GM18858 (cell line): ENCODE results near the gene LRRC34.

Experiments used
- ATAC-seq: cut with Tn5 transposase; IDR thresholded peaks from one replicate; pipeline ENCODE4 v1.9.1; 2021; ENCODE audit not compliant: unreplicated experiment

The LRRC34 gene

DNA sequence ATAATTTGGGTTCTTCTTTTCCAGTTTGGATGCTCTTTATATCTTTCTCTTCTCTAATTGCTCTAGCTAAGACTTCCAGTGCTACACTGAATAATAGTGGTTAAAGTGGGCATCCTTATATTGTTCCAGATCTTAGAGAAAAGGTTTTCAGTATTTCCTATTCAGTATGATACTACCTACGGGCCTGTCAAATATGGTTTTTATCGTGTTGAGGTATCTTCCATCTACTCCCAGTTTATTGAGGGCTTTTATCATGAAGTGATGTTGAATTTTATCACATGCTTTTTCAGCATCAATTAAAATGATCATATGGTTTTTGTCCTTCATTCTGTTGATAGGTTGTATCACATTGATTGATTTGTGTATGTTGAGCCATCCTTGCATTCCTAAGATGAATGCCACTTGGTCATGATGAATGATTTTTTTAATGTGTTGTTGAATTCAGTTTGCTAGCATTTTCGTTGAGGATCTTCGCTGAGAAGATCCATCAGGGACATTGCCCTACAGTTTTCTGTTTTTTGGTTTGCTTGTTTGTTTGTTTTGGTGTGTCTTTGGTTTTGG lies 3.0 kb upstream of the LRRC34 start:
- no peak for ATAC-seq

DNA sequence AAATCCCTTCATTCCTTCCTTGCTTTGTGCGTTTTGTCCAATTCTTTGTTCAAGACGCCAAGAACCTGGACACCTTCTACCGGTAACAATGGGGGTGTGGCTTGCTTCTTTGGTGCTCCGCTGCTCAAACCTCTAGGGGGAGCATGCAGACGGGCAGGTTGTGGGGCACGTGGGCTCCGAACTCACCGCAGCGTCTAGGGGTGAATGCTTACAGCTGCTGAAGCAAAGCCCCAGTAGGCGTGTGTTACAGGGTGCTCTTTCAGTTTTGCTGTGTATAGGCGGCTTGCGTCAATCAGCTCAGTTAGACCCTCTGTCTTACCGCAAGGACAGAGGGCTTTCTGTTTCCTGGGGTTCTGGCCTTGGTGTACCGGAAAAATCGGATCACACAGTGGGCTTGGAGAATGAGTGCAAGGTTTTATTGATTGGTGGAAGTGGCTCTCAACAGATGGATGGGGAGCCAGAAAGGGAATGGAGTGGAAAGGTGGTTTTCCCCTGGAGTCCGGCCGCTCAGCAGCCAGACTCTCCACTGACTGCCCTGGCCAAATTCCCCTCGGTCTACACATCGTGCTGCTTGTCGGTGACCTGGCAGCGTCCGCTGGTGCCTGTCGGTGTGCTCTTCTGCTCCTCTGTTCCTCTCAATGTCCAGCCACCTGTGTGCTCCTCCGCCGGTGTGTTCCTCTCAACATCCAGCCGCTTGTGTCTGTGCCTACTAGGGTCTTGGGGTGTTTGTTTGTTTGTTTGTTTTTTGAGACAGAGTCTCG lies 1.2 kb upstream of the LRRC34 start:
- peak; percentile 85 for ATAC-seq

- no peak for ATAC-seq
These were observed 574 bp upstream of the LRRC34 start for GRCh38 chr3:169813278-169813677.

GRCh38 chr3:169811631-169812331 lies 923 bp downstream of the LRRC34 start:
- no peak for ATAC-seq

GRCh38 chr3:169809230-169809795 lies 3.4 kb downstream of the LRRC34 start:
- ATAC-seq, result no peak

- no peak for ATAC-seq
These were observed 8.0 kb downstream of the LRRC34 start for GRCh38 chr3:169804681-169805080.

DNA sequence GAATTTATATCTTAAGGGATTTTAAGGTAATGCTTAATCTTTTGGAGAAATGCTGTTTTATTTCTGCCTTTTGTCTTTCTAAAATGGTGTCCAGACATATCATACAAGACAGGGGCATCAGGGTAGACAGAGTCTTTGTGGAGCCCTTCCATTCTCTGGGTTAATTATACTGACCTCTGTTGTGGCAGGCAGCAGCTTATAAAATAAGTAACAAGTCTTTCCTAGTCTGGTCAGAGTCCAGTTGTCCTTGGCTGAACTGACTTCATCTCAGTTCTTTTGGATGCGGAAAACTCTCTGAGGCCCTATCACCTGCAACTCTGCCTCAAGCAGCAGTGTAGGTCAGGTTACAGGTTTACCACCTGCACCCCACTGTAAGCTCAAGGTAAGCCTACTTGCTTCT lies 20.3 kb downstream of the LRRC34 start:
- ATAC-seq, result no peak

GRCh38 chr3:169790687-169791429 lies 21.8 kb downstream of the LRRC34 start:
- ATAC-seq, result no peak

GRCh38 chr3:169790219-169790618 lies 22.5 kb downstream of the LRRC34 start:
- ATAC-seq, result no peak

GRCh38 chr3:169787791-169788190 lies 24.9 kb downstream of the LRRC34 start:
- ATAC-seq, result no peak

GRCh38 chr3:169787120-169787519 lies 25.6 kb downstream of the LRRC34 start:
- ATAC-seq, result no peak

GRCh38 chr3:169781209-169781855 lies 31.4 kb downstream of the LRRC34 start:
- ATAC-seq, result no peak

- ATAC-seq, result no peak
These were observed 32.0 kb downstream of the LRRC34 start for GRCh38 chr3:169780742-169781141.

- no peak for ATAC-seq
These were observed 34.9 kb downstream of the LRRC34 start for GRCh38 chr3:169777822-169778221.

DNA sequence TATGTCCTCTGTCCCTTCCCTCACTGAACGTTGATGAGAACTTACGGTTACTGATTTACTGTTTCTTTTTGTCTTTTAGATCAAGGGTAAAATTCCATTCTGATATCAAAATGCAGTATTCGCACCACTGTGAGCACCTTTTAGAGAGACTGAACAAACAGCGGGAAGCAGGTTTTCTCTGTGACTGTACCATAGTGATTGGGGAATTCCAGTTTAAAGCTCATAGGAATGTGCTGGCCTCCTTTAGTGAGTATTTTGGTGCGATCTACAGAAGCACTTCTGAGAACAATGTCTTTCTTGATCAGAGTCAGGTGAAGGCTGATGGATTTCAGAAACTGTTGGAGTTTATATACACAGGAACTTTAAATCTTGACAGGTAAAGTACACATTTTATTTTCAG lies 38.5 kb downstream of the LRRC34 start:
- ATAC-seq, result no peak

- peak; percentile 64 for ATAC-seq
These were observed 39.5 kb downstream of the LRRC34 start, which contains the start of gene MYNN for GRCh38 chr3:169772897-169773816. Gene MYNN (plus strand): TSS chr3:169773396. CDS start chr3:169774296, 900 bp downstream.

DNA sequence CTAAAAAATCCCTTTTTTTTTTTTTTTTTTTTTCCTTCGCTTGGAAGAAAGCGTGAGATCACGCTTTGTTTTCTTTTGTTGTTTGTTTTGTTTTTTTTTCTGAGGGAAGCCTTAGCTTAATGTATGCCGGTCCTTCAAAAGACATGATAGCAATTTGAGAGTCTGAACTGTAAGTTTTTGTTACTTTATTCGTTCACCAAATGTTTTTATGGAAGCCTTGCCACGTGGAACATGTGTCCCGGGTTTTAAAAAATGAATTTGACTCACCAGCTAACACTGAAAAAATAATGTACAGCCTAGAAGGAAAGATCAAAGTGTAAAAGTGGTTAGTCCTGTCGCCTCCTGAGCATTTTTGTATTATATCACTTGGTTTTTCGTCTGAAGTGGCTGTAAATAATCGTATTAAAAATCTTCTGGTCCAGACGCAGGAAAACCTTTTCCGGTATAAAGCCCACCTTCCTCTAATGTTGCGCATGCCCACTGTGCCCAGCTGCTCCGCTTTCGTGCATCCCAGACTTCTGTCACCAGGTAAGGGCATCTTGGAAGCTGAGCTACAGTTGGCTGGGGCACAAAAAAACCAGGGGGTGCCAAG lies 40.3 kb downstream of the LRRC34 start:
- peak; percentile 0 for ATAC-seq

DNA sequence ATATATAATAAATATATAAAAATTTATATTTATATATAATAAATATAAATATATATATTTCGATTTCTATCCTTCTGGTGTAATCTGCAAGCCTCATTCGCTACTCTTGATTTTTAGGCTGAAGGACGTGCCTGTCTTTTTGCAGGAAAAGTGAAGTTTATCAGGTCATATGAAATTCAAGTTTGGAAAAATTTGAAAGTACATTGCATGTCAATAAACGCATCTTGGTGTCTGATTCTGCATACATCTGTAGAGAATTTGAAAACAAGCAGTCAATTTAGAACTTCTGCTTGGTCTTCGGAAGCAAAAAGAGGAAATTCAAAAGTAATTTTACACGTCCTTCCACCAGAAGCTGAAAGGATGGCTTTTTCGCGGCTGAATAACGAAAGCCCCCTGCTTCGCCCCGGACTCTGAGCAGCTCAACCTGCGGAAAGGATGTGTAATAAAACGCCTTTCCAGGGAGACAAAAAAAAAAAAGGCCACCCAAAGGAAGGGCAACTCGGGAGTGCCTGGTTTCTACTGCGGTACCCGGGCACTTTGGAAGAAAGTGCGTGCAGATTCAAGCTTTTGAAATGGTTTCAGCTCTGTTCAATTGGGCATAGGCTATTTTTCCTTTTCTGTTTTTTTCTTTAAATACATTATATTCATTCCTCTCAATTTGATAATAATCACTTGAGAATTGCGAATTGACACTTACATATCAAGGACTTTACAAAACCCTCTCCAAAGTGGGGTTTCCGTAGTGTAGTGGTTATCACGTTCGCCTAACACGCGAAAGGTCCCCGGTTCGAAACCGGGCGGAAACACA lies 41.0 kb downstream of the LRRC34 start:
- no peak for ATAC-seq
